Measurements from ENCODE around the gene SACM1L.

DNA sequence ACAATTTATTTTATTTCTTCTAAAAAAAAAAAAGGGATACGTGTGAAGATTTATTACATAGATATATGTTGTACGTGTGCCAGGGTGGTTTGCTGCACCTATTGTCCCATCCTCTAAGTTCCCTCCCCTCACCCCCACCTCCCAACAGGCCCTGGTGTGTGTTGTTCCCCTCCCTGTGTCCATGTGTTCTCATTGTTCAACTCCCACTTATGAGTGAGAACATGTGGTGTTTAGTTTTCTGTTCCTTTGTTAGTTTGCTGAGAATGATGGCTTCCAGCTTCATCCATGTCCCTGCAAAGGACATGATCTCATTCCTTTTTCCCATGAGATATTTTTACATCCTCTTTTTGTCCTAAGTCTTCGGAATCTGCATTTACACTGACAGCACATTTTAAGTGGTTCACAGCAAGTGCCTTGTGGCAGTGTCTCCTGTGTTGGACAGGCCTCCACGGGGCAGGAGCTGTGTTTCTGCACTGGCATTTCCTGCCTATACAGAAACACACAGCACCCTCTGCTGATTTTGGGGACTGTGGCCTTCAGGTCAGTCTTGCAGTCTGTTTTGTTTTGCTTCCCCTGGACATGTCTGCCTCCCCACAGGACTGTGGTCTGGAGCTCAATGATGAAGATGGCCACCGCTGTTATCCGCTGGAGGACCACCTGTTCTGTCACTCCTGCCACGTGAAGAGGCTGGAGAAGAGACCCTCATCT is 12.7 kb upstream of the SACM1L start:
- TF ChIP-seq YY1 (IDR thresholded peaks at IDR 0.05; ENCODE audit: insufficient read depth, insufficient read length) (no peak), SUZ12 (IDR thresholded peaks at IDR 0.05; ENCODE audit: extremely low read depth, insufficient read depth, insufficient read length) (no peak), ZNF274 (IDR thresholded peaks at IDR 0.05; ENCODE audit: low read depth, low read length) (no peak)
